Panc1 (cell line): ENCODE data around the gene LRP1B.

Source experiments
- CTCF ChIP-seq: fragments of 450-650 bp; IDR thresholded peaks from 2 replicates; pipeline ENCODE4 v1.5.1; 2017; ENCODE audit warnings: mild to moderate bottlenecking
- POLR2AphosphoS5 ChIP-seq: IDR thresholded peaks from 2 replicates; pipeline ENCODE4 v1.6.1; 2012; ENCODE audit warnings: mild to moderate bottlenecking, low read depth, low read length, moderate library complexity
- SIN3A ChIP-seq: IDR thresholded peaks from 2 replicates; pipeline ENCODE4 v1.6.1; 2012; ENCODE audit warnings: low read depth, mild to moderate bottlenecking, low read length, moderate library complexity, borderline replicate concordance; ENCODE audit not compliant: insufficient read depth
- TCF7L2 ChIP-seq: IDR thresholded peaks from 2 replicates; pipeline ENCODE4 v1.6.1; 2011; ENCODE audit warnings: mild to moderate bottlenecking, low read depth, low read length, inconsistent platforms
- TF ChIP-seq, protein P1 (sequence below), 2 experiments: IDR thresholded peaks; 2 replicates each; pipeline ENCODE4 v1.6.1; 2011 to 2012; ENCODE audit warnings: low read depth in 2 of 2, control low read depth in 1 of 2, low read length in 1 of 2, mild to moderate bottlenecking in 1 of 2, moderate library complexity in 1 of 2; ENCODE audit not compliant: insufficient read depth in 1 of 2

GRCh38 chr2:140353541-140353940 is 1777.3 kb downstream of the LRP1B start:
- no peak for TF ChIP-seq POLR2AphosphoS5
- TF ChIP-seq, protein P1, sequence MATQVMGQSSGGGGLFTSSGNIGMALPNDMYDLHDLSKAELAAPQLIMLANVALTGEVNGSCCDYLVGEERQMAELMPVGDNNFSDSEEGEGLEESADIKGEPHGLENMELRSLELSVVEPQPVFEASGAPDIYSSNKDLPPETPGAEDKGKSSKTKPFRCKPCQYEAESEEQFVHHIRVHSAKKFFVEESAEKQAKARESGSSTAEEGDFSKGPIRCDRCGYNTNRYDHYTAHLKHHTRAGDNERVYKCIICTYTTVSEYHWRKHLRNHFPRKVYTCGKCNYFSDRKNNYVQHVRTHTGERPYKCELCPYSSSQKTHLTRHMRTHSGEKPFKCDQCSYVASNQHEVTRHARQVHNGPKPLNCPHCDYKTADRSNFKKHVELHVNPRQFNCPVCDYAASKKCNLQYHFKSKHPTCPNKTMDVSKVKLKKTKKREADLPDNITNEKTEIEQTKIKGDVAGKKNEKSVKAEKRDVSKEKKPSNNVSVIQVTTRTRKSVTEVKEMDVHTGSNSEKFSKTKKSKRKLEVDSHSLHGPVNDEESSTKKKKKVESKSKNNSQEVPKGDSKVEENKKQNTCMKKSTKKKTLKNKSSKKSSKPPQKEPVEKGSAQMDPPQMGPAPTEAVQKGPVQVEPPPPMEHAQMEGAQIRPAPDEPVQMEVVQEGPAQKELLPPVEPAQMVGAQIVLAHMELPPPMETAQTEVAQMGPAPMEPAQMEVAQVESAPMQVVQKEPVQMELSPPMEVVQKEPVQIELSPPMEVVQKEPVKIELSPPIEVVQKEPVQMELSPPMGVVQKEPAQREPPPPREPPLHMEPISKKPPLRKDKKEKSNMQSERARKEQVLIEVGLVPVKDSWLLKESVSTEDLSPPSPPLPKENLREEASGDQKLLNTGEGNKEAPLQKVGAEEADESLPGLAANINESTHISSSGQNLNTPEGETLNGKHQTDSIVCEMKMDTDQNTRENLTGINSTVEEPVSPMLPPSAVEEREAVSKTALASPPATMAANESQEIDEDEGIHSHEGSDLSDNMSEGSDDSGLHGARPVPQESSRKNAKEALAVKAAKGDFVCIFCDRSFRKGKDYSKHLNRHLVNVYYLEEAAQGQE (IDR thresholded peaks at IDR 0.05; ENCODE audit: insufficient read depth in 1 of 2, low read depth in 2 of 2, low read length in 1 of 2), result no peak
- no peak for TF ChIP-seq CTCF
- no peak for TF ChIP-seq TCF7L2
- TF ChIP-seq SIN3A, result no peak
